B cell (primary cell): Measurements from ENCODE around the gene HOXA9. TPM values are rescaled to one million over a fixed set of nuclear protein-coding genes. Genes with fewer than 3 reads are reported as not detected.

ENCODE experiments used
- ATAC-seq: fragments of 200-7000 bp; cut with Tn5 transposase; one replicate; pipeline ENCODE4 v1.10.0; 2021; ENCODE audit warnings: low read depth, mild to moderate bottlenecking, moderate number of reproducible peaks, moderate library complexity
- CTCF ChIA-PET: fragments of 350-600 bp; sonication (Branson Sonifier 250); formaldehyde crosslinking; loops from one replicate; lab custom pipeline; 2021; ENCODE audit warnings: antibody characterized with exemption, inconsistent platforms; lab: Charles Lee
- POLR2A ChIA-PET: fragments of 350-600 bp; sonication (Branson Sonifier 250); formaldehyde crosslinking; loops from one replicate; lab custom pipeline; 2021; ENCODE audit warnings: antibody characterized with exemption; lab: Charles Lee
- DNase-seq: peaks from one replicate; pipeline ENCODE4 v3.0.0; 2013
- H2AFZ ChIP-seq: 2 replicates; pipeline ENCODE4 v1.6.1; 2012; ENCODE audit warnings: mild to moderate bottlenecking, low read depth, low read length; ENCODE audit not compliant: insufficient read depth, poor library complexity, severe bottlenecking
- H3K27ac ChIP-seq, 2 donors: 1 replicate in 1 of 2; 2 replicates in 1 of 2; pipeline ENCODE4 v1.5.1; 2012 to 2013; ENCODE audit warnings: low read length in 2 of 2, mild to moderate bottlenecking in 2 of 2, moderate library complexity in 1 of 2
- H3K27me3 ChIP-seq, 4 experiments: fragments of 200-600 bp in 1 of 4; sonication (generic) in 1 of 4; replicated peaks in 1 of 4; 1 replicate in 2 of 4; 2 replicates in 2 of 4; pipeline versions ENCODE4 v1.6.1 to v1.7.0; 2013 to 2016; ENCODE audit warnings: low read length in 3 of 4, mild to moderate bottlenecking in 2 of 4, mixed read lengths in 1 of 4, moderate library complexity in 1 of 4; ENCODE audit not compliant: insufficient read depth in 4 of 4, control insufficient read depth in 3 of 4; ENCODE audit errors: control extremely low read depth in 1 of 4
- H3K36me3 ChIP-seq, 2 experiments: replicated peaks in 1 of 2; 1 replicate in 1 of 2; 2 replicates in 1 of 2; pipeline versions ENCODE4 v1.6.1 to v1.7.1; 2013; ENCODE audit warnings: low read length in 1 of 2; ENCODE audit not compliant: insufficient read depth in 2 of 2, control insufficient read depth in 1 of 2; ENCODE audit errors: control extremely low read depth in 1 of 2, extremely low read depth in 1 of 2
- H3K4me1 ChIP-seq, 2 donors: fragments of 200-600 bp in 1 of 2; sonication (generic) in 1 of 2; 1 replicate in 1 of 2; 2 replicates in 1 of 2; pipeline versions ENCODE4 v1.5.1 to v1.6.1; 2013 to 2017; ENCODE audit warnings: low read length in 2 of 2; ENCODE audit not compliant: control insufficient read depth in 2 of 2, insufficient read depth in 2 of 2
- H3K4me2 ChIP-seq: replicated peaks from 2 replicates; pipeline ENCODE3; 2012; ENCODE audit warnings: mild to moderate bottlenecking, low read depth, low read length; ENCODE audit not compliant: poor library complexity, severe bottlenecking
- H3K4me3 ChIP-seq, 5 experiments: fragments of 200-600 bp in 1 of 5; sonication (generic) in 1 of 5; 1 replicate in 3 of 5; 2 replicates in 2 of 5; pipeline versions ENCODE4 v1.5.1 to v1.7.0; 2011 to 2016; ENCODE audit warnings: low read length in 4 of 5, mild to moderate bottlenecking in 4 of 5, low read depth in 2 of 5, control low read depth in 1 of 5, moderate library complexity in 1 of 5; ENCODE audit not compliant: insufficient read depth in 1 of 5; ENCODE audit errors: control extremely low read depth in 1 of 5, extremely low read depth in 1 of 5
- H3K79me2 ChIP-seq: fragments of 200-600 bp; sonication (generic); one replicate; pipeline ENCODE4 v1.6.0; 2016; ENCODE audit warnings: low read length; ENCODE audit not compliant: control insufficient read depth, insufficient read depth
- H3K9ac ChIP-seq: fragments of 200-600 bp; sonication (generic); 2 replicates; pipeline ENCODE4 v1.6.1; 2017; ENCODE audit warnings: mild to moderate bottlenecking, low read length, moderate library complexity
- H3K9me3 ChIP-seq, 3 donors: one replicate each; pipeline versions ENCODE4 v1.6.1 to v1.7.1; 2013; ENCODE audit warnings: low read length in 2 of 3; ENCODE audit not compliant: control insufficient read depth in 2 of 3, insufficient read depth in 1 of 3; ENCODE audit errors: control extremely low read depth in 1 of 3
- H4K20me1 ChIP-seq: 2 replicates; pipeline ENCODE4 v1.6.0; 2012; ENCODE audit warnings: mild to moderate bottlenecking, low read length; ENCODE audit not compliant: insufficient read depth, control insufficient read depth, poor library complexity, severe bottlenecking
- H3K27ac Mint-ChIP-seq: one replicate; pipeline ENCODE4 v1.8.0; 2021; ENCODE audit warnings: mixed read lengths
- H3K27me3 Mint-ChIP-seq: one replicate; pipeline ENCODE4 v1.8.0; 2021; ENCODE audit warnings: mixed read lengths
- H3K4me1 Mint-ChIP-seq: one replicate; pipeline ENCODE4 v1.8.0; 2021; ENCODE audit warnings: mixed read lengths
- H3K4me3 Mint-ChIP-seq: one replicate; pipeline ENCODE4 v1.8.0; 2021; ENCODE audit warnings: mixed read lengths
- H3K9me3 Mint-ChIP-seq: one replicate; pipeline ENCODE4 v1.8.0; 2022; ENCODE audit warnings: mixed read lengths; ENCODE audit not compliant: insufficient read depth
- EZH2 ChIP-seq: IDR thresholded peaks from 2 replicates; pipeline ENCODE4 v1.6.1; 2012; ENCODE audit warnings: borderline replicate concordance, low read depth, mild to moderate bottlenecking, moderate library complexity, low read length; ENCODE audit not compliant: insufficient read depth, poor library complexity, severe bottlenecking
- WGBS: methylation state at CpG from one replicate; pipeline ENCODE4 v1.1.5; 2013; ENCODE audit warnings: missing lambda C conversion rate; ENCODE audit not compliant: insufficient coverage; 5-methylcytosine and 5-hydroxymethylcytosine counted together
- intact Hi-C: fragments of 100-400 bp; cut with micrococcal nuclease; formaldehyde crosslinking; loops from one replicate; pipeline ENCODE4 v1.10.0; 2022
- polyA plus RNA-seq: library from polyadenylated mRNA; depleted of rRNA; stranded (reverse); fragments of >200 nt; gene quantifications from 2 replicates; pipeline ENCODE4 v1.2.3, GENCODE V29; 2012
- total RNA-seq, 2 donors: library from RNA; stranded (reverse); fragments of 120-200 nt in 1 of 2; gene quantifications; 1 replicate in 1 of 2; 2 replicates in 1 of 2; pipeline versions ENCODE4 v1.2.3 to v1.2.4, GENCODE V29; 2013 to 2022
- TF ChIP-seq, protein P1 (sequence below): fragments of 200-600 bp; IDR thresholded peaks from one replicate; pipeline ENCODE4 v1.8.0; 2022; ENCODE audit warnings: antibody characterized with exemption, mild to moderate bottlenecking

The HOXA9 gene
- total and polyA plus RNA-seq, 2 donors (not counting 1 experiment from before 2014, with no cell fraction given): 0.07 TPM; not detected in 1

GRCh38 chr7:27143023-27143949 is 22.1 kb downstream of the HOXA9 start, which contains the start of gene HOXA5:
Gene HOXA5, minus strand, starts transcription at chr7:27143681. Its CDS starts 74 bp downstream, at chr7:27143607.
- peaks cover 0 to 64% (median 30%) of the 10 kb centered on the region in 4 experiments for H3K27me3 ChIP-seq

GRCh38 chr7:27142580-27143022 is 22.7 kb downstream of the HOXA9 start:
- CTCF ChIA-PET: interaction anchor here (1.3 kb wide), 1 partner anchor 11 kb away, joined by 3 read pairs; no protein-coding TSS in a partner anchor
- 71% methylated on average over 27 of the region's 29 CpGs for WGBS
- POLR2A ChIA-PET: interaction anchor here (0.6 kb wide), 1 partner anchor 1051 kb away, joined by 5 read pairs; no protein-coding TSS in a partner anchor
- no peaks in the 10 kb centered on the region for H3K36me3 ChIP-seq
- Mint-ChIP-seq H3K27ac (peak overlapping the region; percentile 26), H3K4me3 (peak overlapping the region; percentile 65), H3K4me1 (peaks cover 9% of the 10 kb centered on the region), H3K9me3 (no peaks in the 10 kb centered on the region), H3K27me3 (peaks cover 59% of the 10 kb centered on the region)
- H3K4me3 ChIP-seq: peak overlapping the region in 1 of 5 experiments; percentile 35
- H3K27me3 ChIP-seq: peaks cover 0 to 58% (median 27%) of the 10 kb centered on the region in 4 experiments
- H3K27ac ChIP-seq: no peak overlapping the region
- H2AFZ ChIP-seq: no peak overlapping the region
- intact Hi-C loops: no loop called here
- peaks cover 6 to 7% of the 10 kb centered on the region in 2 donors for H3K4me1 ChIP-seq
- H3K79me2 ChIP-seq: no peaks in the 10 kb centered on the region
- no peaks in the 10 kb centered on the region for H4K20me1 ChIP-seq
- H3K9me3 ChIP-seq: peaks cover 0 to 47% (median 0%) of the 10 kb centered on the region in 3 donors
- H3K9ac ChIP-seq: no peak overlapping the region
- TF ChIP-seq, protein P1, sequence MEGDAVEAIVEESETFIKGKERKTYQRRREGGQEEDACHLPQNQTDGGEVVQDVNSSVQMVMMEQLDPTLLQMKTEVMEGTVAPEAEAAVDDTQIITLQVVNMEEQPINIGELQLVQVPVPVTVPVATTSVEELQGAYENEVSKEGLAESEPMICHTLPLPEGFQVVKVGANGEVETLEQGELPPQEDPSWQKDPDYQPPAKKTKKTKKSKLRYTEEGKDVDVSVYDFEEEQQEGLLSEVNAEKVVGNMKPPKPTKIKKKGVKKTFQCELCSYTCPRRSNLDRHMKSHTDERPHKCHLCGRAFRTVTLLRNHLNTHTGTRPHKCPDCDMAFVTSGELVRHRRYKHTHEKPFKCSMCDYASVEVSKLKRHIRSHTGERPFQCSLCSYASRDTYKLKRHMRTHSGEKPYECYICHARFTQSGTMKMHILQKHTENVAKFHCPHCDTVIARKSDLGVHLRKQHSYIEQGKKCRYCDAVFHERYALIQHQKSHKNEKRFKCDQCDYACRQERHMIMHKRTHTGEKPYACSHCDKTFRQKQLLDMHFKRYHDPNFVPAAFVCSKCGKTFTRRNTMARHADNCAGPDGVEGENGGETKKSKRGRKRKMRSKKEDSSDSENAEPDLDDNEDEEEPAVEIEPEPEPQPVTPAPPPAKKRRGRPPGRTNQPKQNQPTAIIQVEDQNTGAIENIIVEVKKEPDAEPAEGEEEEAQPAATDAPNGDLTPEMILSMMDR: no peak
- no peak for TF ChIP-seq EZH2
- DNase-seq: no peak
- ATAC-seq: no peak
- H3K4me2 ChIP-seq: peak overlapping the region; percentile 47

More at GRCh38 chr7:27143023-27143949, 22.1 kb downstream of the HOXA9 start, which contains the start of gene HOXA5:
- intact Hi-C loops: no loop called here
- ATAC-seq (peak; percentile 42), DNase-seq (peak; percentile 37)
- peak within 1 kb of the TSS; percentile 65 for H3K4me3 Mint-ChIP-seq
- no peak within 1 kb of the TSS for H3K27ac ChIP-seq
- H2AFZ ChIP-seq: no peak within 1 kb of the TSS
- no peaks in the 10 kb centered on the region for H3K36me3 ChIP-seq
- H3K27ac Mint-ChIP-seq: peak within 1 kb of the TSS; percentile 26
- no peak within 1 kb of the TSS for H3K9ac ChIP-seq
- peak within 1 kb of the TSS; percentile 47 for H3K4me2 ChIP-seq
- H3K4me1 Mint-ChIP-seq: peaks cover 14% of the 10 kb centered on the region
- no peaks in the 10 kb centered on the region for H3K79me2 ChIP-seq
- 80% methylated on average over 86 of the region's 86 CpGs for WGBS
- ChIA-PET CTCF (interaction anchor here (0.7 to 1.7 kb wide), 6 partner anchors 12 to 1112 kb away, joined by 3 to 7 read pairs (median 3); no protein-coding TSS in a partner anchor), POLR2A (interaction anchor here (0.6 kb wide), 1 partner anchor 1050 kb away, joined by 5 read pairs; no protein-coding TSS in a partner anchor)
- TF ChIP-seq EZH2: no peak
- H3K27me3 Mint-ChIP-seq: peaks cover 56% of the 10 kb centered on the region
- peaks cover 11 to 14% of the 10 kb centered on the region in 2 donors for H3K4me1 ChIP-seq
- peak within 1 kb of the TSS in 2 of 5 experiments; percentile 5 to 35 for H3K4me3 ChIP-seq
- H3K9me3 Mint-ChIP-seq: no peaks in the 10 kb centered on the region
- H4K20me1 ChIP-seq: no peaks in the 10 kb centered on the region
- peaks cover 0 to 54% (median 0%) of the 10 kb centered on the region in 3 donors for H3K9me3 ChIP-seq
